ENCODE results near the gene ATG2A.

DNA sequence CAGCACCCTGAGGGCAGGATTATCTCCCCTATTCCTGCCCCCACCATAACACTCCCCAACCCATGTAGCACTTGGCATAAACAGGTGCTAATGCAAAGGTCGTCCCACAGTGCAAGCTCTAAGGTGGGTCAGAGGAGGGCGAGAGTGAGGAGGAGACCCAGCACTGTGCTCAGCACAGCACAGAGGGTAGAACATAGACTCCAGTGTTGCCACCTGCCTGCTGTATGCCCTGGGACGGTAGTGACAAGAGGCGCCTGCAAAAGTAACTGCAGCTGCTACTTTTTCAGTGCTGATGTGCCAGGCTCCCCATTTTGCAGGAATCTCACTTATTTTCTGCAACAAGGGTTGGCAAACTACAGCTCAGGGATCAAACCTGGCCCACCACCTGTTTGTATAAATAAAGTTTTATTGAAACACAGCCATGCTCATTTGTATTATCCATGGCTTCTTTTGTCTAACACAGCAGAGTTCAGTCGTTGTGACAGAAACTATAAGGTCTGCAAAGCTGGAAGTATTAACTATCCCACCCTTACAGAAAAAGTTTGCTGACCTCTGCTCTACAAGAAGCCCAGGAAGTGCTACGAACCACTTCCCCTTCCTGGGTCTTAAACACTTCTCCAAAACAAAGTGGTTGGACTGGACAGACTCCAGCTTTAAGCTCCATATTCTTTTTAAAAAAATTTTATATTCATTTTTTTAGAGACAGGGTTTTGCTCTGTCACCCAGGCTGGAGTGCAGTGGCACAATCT is 55.6 kb downstream of the ATG2A start:
- TF ChIP-seq, protein P1, sequence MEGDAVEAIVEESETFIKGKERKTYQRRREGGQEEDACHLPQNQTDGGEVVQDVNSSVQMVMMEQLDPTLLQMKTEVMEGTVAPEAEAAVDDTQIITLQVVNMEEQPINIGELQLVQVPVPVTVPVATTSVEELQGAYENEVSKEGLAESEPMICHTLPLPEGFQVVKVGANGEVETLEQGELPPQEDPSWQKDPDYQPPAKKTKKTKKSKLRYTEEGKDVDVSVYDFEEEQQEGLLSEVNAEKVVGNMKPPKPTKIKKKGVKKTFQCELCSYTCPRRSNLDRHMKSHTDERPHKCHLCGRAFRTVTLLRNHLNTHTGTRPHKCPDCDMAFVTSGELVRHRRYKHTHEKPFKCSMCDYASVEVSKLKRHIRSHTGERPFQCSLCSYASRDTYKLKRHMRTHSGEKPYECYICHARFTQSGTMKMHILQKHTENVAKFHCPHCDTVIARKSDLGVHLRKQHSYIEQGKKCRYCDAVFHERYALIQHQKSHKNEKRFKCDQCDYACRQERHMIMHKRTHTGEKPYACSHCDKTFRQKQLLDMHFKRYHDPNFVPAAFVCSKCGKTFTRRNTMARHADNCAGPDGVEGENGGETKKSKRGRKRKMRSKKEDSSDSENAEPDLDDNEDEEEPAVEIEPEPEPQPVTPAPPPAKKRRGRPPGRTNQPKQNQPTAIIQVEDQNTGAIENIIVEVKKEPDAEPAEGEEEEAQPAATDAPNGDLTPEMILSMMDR (IDR thresholded peaks at IDR 0.05; ENCODE audit: insufficient read depth, low read depth, low read length): no peak
- TF ChIP-seq EZH2 (IDR thresholded peaks at IDR 0.05; ENCODE audit: insufficient read depth, low read length): no peak

Data from astrocyte (in vitro differentiated cells and primary cell).